Measurements from ENCODE around the gene MYADML2.
A peak's percentile ranks its signal among the peaks of the same experiment; 100 is the strongest.

The MYADML2 gene

GRCh38 chr17:81911969-81912368 is 35.1 kb downstream of the MYADML2 start:
- H3K4me1 ChIP-seq (ENCODE audit: control insufficient read depth, insufficient read depth, low read length), result peaks cover 3% of the 10 kb centered on the region
- H3K27me3 ChIP-seq (ENCODE audit: control insufficient read depth, insufficient read depth, low read length), result peaks cover 6% of the 10 kb centered on the region
- peaks cover 53% of the 10 kb centered on the region for H3K36me3 ChIP-seq (ENCODE audit: control insufficient read depth, insufficient read depth, low read length)
- no peak overlapping the region for H3K4me3 ChIP-seq (ENCODE audit: low read depth, low read length)
- no peak overlapping the region for H3K9ac ChIP-seq (ENCODE audit: low read depth, low read length)
- no peaks in the 10 kb centered on the region for H3K9me3 ChIP-seq (ENCODE audit: control insufficient read depth, insufficient read depth, low read length)

- Histone ChIP-seq H3K4me1 (ENCODE audit: control insufficient read depth, insufficient read depth, low read length) (no peaks in the 10 kb centered on the region), H3K4me3 (ENCODE audit: low read depth, low read length) (peak within 1 kb of the TSS; percentile 69), H3K36me3 (ENCODE audit: control insufficient read depth, insufficient read depth, low read length) (peaks cover 54% of the 10 kb centered on the region), H3K27me3 (ENCODE audit: control insufficient read depth, insufficient read depth, low read length) (peaks cover 6% of the 10 kb centered on the region), H3K9me3 (ENCODE audit: control insufficient read depth, insufficient read depth, low read length) (no peaks in the 10 kb centered on the region), H3K9ac (ENCODE audit: low read depth, low read length) (peak within 1 kb of the TSS; percentile 47)
Measured at GRCh38 chr17:81911277-81911961, 35.6 kb downstream of the MYADML2 start, which contains the start of gene PCYT2. TSS of gene PCYT2 (minus strand) at chr17:81911399. CDS start at chr17:81911355, 44 bp downstream.

- H3K4me3 ChIP-seq (ENCODE audit: low read depth, low read length), result peak overlapping the region; percentile 69
- H3K9me3 ChIP-seq (ENCODE audit: control insufficient read depth, insufficient read depth, low read length), result no peaks in the 10 kb centered on the region
- H3K36me3 ChIP-seq (ENCODE audit: control insufficient read depth, insufficient read depth, low read length), result peaks cover 53% of the 10 kb centered on the region
- H3K9ac ChIP-seq (ENCODE audit: low read depth, low read length), result peak overlapping the region; percentile 47
- H3K27me3 ChIP-seq (ENCODE audit: control insufficient read depth, insufficient read depth, low read length), result peaks cover 6% of the 10 kb centered on the region
- no peaks in the 10 kb centered on the region for H3K4me1 ChIP-seq (ENCODE audit: control insufficient read depth, insufficient read depth, low read length)
Measured at GRCh38 chr17:81910840-81911276, 36.2 kb downstream of the MYADML2 start.

- H3K9me3 ChIP-seq (ENCODE audit: control insufficient read depth, insufficient read depth, low read length), result no peaks in the 10 kb centered on the region
- H3K27me3 ChIP-seq (ENCODE audit: control insufficient read depth, insufficient read depth, low read length), result peaks cover 6% of the 10 kb centered on the region
- no peaks in the 10 kb centered on the region for H3K4me1 ChIP-seq (ENCODE audit: control insufficient read depth, insufficient read depth, low read length)
- peak overlapping the region; percentile 47 for H3K9ac ChIP-seq (ENCODE audit: low read depth, low read length)
- peak overlapping the region; percentile 69 for H3K4me3 ChIP-seq (ENCODE audit: low read depth, low read length)
- peaks cover 51% of the 10 kb centered on the region for H3K36me3 ChIP-seq (ENCODE audit: control insufficient read depth, insufficient read depth, low read length)
Measured at GRCh38 chr17:81909966-81910839, 36.8 kb downstream of the MYADML2 start.

GRCh38 chr17:81909231-81909630 is 37.8 kb downstream of the MYADML2 start:
- H3K27me3 ChIP-seq (ENCODE audit: control insufficient read depth, insufficient read depth, low read length), result peaks cover 6% of the 10 kb centered on the region
- H3K4me1 ChIP-seq (ENCODE audit: control insufficient read depth, insufficient read depth, low read length), result no peaks in the 10 kb centered on the region
- no peak overlapping the region for H3K9ac ChIP-seq (ENCODE audit: low read depth, low read length)
- no peaks in the 10 kb centered on the region for H3K9me3 ChIP-seq (ENCODE audit: control insufficient read depth, insufficient read depth, low read length)
- H3K36me3 ChIP-seq (ENCODE audit: control insufficient read depth, insufficient read depth, low read length), result peaks cover 45% of the 10 kb centered on the region
- no peak overlapping the region for H3K4me3 ChIP-seq (ENCODE audit: low read depth, low read length)

GRCh38 chr17:81908793-81909192 is 38.2 kb downstream of the MYADML2 start:
- no peaks in the 10 kb centered on the region for H3K4me1 ChIP-seq (ENCODE audit: control insufficient read depth, insufficient read depth, low read length)
- no peaks in the 10 kb centered on the region for H3K9me3 ChIP-seq (ENCODE audit: control insufficient read depth, insufficient read depth, low read length)
- H3K27me3 ChIP-seq (ENCODE audit: control insufficient read depth, insufficient read depth, low read length), result peaks cover 6% of the 10 kb centered on the region
- H3K36me3 ChIP-seq (ENCODE audit: control insufficient read depth, insufficient read depth, low read length), result peaks cover 41% of the 10 kb centered on the region
- H3K4me3 ChIP-seq (ENCODE audit: low read depth, low read length), result no peak overlapping the region
- H3K9ac ChIP-seq (ENCODE audit: low read depth, low read length), result no peak overlapping the region

GRCh38 chr17:81907219-81908145 is 39.6 kb downstream of the MYADML2 start:
- H3K36me3 ChIP-seq (ENCODE audit: control insufficient read depth, insufficient read depth, low read length), result peaks cover 32% of the 10 kb centered on the region
- H3K9ac ChIP-seq (ENCODE audit: low read depth, low read length), result no peak overlapping the region
- H3K9me3 ChIP-seq (ENCODE audit: control insufficient read depth, insufficient read depth, low read length), result no peaks in the 10 kb centered on the region

GRCh38 chr17:81906476-81907218 is 40.4 kb downstream of the MYADML2 start:
- H3K4me3 ChIP-seq (ENCODE audit: low read depth, low read length), result no peak overlapping the region
- no peak overlapping the region for H3K9ac ChIP-seq (ENCODE audit: low read depth, low read length)
- H3K4me1 ChIP-seq (ENCODE audit: control insufficient read depth, insufficient read depth, low read length), result no peaks in the 10 kb centered on the region
- H3K36me3 ChIP-seq (ENCODE audit: control insufficient read depth, insufficient read depth, low read length), result peaks cover 26% of the 10 kb centered on the region
- no peaks in the 10 kb centered on the region for H3K9me3 ChIP-seq (ENCODE audit: control insufficient read depth, insufficient read depth, low read length)
- H3K27me3 ChIP-seq (ENCODE audit: control insufficient read depth, insufficient read depth, low read length), result peaks cover 7% of the 10 kb centered on the region

More at GRCh38 chr17:81907219-81908145, 39.6 kb downstream of the MYADML2 start:
- peaks cover 6% of the 10 kb centered on the region for H3K27me3 ChIP-seq (ENCODE audit: control insufficient read depth, insufficient read depth, low read length)
- no peaks in the 10 kb centered on the region for H3K4me1 ChIP-seq (ENCODE audit: control insufficient read depth, insufficient read depth, low read length)
- no peak overlapping the region for H3K4me3 ChIP-seq (ENCODE audit: low read depth, low read length)

- H3K27me3 ChIP-seq (ENCODE audit: control insufficient read depth, insufficient read depth, low read length), result peaks cover 14% of the 10 kb centered on the region
- H3K9me3 ChIP-seq (ENCODE audit: control insufficient read depth, insufficient read depth, low read length), result no peaks in the 10 kb centered on the region
- H3K4me1 ChIP-seq (ENCODE audit: control insufficient read depth, insufficient read depth, low read length), result no peaks in the 10 kb centered on the region
- H3K9ac ChIP-seq (ENCODE audit: low read depth, low read length), result no peak overlapping the region
- H3K36me3 ChIP-seq (ENCODE audit: control insufficient read depth, insufficient read depth, low read length), result peaks cover 26% of the 10 kb centered on the region
- no peak overlapping the region for H3K4me3 ChIP-seq (ENCODE audit: low read depth, low read length)
Measured at GRCh38 chr17:81905993-81906392, 41.0 kb downstream of the MYADML2 start.

GRCh38 chr17:81905424-81905875 is 41.6 kb downstream of the MYADML2 start:
- H3K4me1 ChIP-seq (ENCODE audit: control insufficient read depth, insufficient read depth, low read length), result no peaks in the 10 kb centered on the region
- no peak overlapping the region for H3K4me3 ChIP-seq (ENCODE audit: low read depth, low read length)
- no peaks in the 10 kb centered on the region for H3K9me3 ChIP-seq (ENCODE audit: control insufficient read depth, insufficient read depth, low read length)
- H3K36me3 ChIP-seq (ENCODE audit: control insufficient read depth, insufficient read depth, low read length), result peaks cover 28% of the 10 kb centered on the region
- no peak overlapping the region for H3K9ac ChIP-seq (ENCODE audit: low read depth, low read length)
- peaks cover 14% of the 10 kb centered on the region for H3K27me3 ChIP-seq (ENCODE audit: control insufficient read depth, insufficient read depth, low read length)
